Uterus (tissue), 2 donors: ENCODE results near the gene ERC2.

Source experiments
- POLR2A ChIP-seq, 2 donors: fragments of 450-650 bp; IDR thresholded peaks; one replicate each; pipeline ENCODE4 v1.6.1; 2016; ENCODE audit warnings: antibody characterized with exemption in 2 of 2, mild to moderate bottlenecking in 1 of 2, moderate library complexity in 1 of 2
- TF ChIP-seq, protein P1 (sequence below), 4 experiments: fragments of 200-600 bp in 2 of 4; fragments of 450-650 bp in 2 of 4; sonication (generic) in 2 of 4; IDR thresholded peaks; one replicate each; pipeline ENCODE4 v1.5.1; 2016 to 2019; ENCODE audit warnings: antibody characterized with exemption in 4 of 4, mild to moderate bottlenecking in 2 of 4, moderate library complexity in 1 of 4

DNA sequence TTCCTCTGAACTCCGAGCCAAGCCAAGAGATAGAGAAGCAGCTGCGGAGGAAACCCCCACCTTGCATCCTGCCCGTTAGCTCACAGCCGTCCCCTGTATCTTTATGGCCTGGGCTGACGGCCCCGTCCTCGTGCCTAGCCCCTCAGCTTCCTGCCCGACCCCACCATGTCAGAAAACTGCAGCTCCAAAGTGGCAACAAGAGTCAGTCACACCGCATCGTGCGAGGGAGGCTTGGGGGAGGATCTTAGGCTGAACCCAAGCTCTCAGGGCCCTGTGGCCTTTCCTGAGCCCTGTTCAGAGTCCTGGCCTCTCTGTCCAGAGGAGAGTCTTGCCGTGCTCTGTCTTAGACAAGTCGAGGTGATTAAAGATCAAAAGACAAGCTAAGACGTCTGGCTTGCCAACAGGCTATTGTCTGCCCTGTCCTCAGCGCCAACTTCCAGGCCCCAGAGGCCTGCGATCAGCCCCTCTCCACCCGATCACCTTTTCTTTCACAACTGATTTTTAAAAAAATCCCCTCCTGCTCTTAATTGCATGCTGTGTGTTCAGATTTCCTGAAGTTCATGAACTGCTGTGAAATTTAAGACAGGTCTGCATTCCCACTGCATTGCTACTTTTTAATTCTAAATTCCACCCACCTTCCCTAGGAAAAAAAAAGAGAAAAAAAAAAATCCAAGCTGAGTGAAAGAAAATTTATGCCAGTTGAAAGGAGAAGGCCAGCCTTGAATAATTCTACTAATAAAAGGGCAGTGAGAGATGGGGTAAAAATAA lies 891.5 kb downstream of the ERC2 start:
- TF ChIP-seq, protein P1, sequence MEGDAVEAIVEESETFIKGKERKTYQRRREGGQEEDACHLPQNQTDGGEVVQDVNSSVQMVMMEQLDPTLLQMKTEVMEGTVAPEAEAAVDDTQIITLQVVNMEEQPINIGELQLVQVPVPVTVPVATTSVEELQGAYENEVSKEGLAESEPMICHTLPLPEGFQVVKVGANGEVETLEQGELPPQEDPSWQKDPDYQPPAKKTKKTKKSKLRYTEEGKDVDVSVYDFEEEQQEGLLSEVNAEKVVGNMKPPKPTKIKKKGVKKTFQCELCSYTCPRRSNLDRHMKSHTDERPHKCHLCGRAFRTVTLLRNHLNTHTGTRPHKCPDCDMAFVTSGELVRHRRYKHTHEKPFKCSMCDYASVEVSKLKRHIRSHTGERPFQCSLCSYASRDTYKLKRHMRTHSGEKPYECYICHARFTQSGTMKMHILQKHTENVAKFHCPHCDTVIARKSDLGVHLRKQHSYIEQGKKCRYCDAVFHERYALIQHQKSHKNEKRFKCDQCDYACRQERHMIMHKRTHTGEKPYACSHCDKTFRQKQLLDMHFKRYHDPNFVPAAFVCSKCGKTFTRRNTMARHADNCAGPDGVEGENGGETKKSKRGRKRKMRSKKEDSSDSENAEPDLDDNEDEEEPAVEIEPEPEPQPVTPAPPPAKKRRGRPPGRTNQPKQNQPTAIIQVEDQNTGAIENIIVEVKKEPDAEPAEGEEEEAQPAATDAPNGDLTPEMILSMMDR (IDR thresholded peaks at IDR 0.05), result no peak
- TF ChIP-seq POLR2A (IDR thresholded peaks at IDR 0.05), result no peak
